IMR-90 (cell line): ENCODE results near the gene ANGPTL1. TPM values are rescaled to one million over a fixed set of nuclear protein-coding genes. Genes with fewer than 3 reads are reported as not detected.

Experiments
- ATAC-seq: fragments of 200-7000 bp; cut with Tn5 transposase; 2 replicates; pipeline ENCODE4 v1.9.1; 2020; ENCODE audit warnings: low read depth, mild to moderate bottlenecking, moderate library complexity
- BruUV-seq: library from RNA; stranded (reverse); fragments of 400-500 nt; replicated peaks from 2 replicates; lab custom pipeline; 2021; lab: Mats Ljungman, UMichigan
- CTCF ChIA-PET: fragments of 300-600 bp; formaldehyde crosslinking; extraction: SDS; loops from one replicate; lab custom pipeline; 2021; ENCODE audit warnings: antibody characterized with exemption; lab: Yijun Ruan, JAX
- POLR2A ChIA-PET: fragments of 300-600 bp; sonication (Branson Sonifier 250); formaldehyde crosslinking; loops from one replicate; lab custom pipeline; 2022; ENCODE audit warnings: antibody characterized with exemption; ENCODE audit not compliant: unreplicated experiment; lab: Charles Lee
- DNase-seq: peaks from one replicate; pipeline ENCODE4 v3.0.0; 2013
- H2AFZ ChIP-seq: replicated peaks from 2 replicates; pipeline ENCODE3; 2013; ENCODE audit warnings: low read length, mild to moderate bottlenecking; ENCODE audit not compliant: poor library complexity
- H2AK5ac ChIP-seq: 2 replicates; pipeline ENCODE4 v1.6.1; 2013; ENCODE audit warnings: low read depth, low read length, inconsistent platforms
- H2AK9ac ChIP-seq: replicated peaks from 2 replicates; pipeline ENCODE3; 2013; ENCODE audit warnings: mild to moderate bottlenecking, low read depth, low read length, moderate library complexity; ENCODE audit not compliant: poor library complexity
- H2BK120ac ChIP-seq: 2 replicates; pipeline ENCODE4 v1.6.1; 2013; ENCODE audit warnings: low read depth, low read length, inconsistent platforms
- H2BK15ac ChIP-seq: 3 replicates; pipeline ENCODE4 v1.6.1; 2013; ENCODE audit warnings: low read depth, low read length, inconsistent platforms
- H2BK20ac ChIP-seq: 2 replicates; pipeline ENCODE4 v1.6.1; 2013; ENCODE audit warnings: low read depth, mild to moderate bottlenecking, inconsistent platforms, low read length, moderate library complexity
- H2BK5ac ChIP-seq: 2 replicates; pipeline ENCODE4 v1.6.1; 2013; ENCODE audit warnings: mild to moderate bottlenecking, low read depth, low read length, inconsistent platforms; ENCODE audit not compliant: poor library complexity, severe bottlenecking
- H3K14ac ChIP-seq: replicated peaks from 2 replicates; pipeline ENCODE4 v1.6.1; 2013; ENCODE audit warnings: low read depth, low read length, inconsistent platforms
- H3K18ac ChIP-seq: 2 replicates; pipeline ENCODE4 v1.6.1; 2013; ENCODE audit warnings: low read depth, low read length, control low read depth
- H3K23ac ChIP-seq: 2 replicates; pipeline ENCODE4 v1.6.1; 2013; ENCODE audit warnings: low read depth, low read length, inconsistent platforms
- H3K27ac ChIP-seq: 2 replicates; pipeline ENCODE4 v1.5.1; 2013; ENCODE audit warnings: mild to moderate bottlenecking, control low read depth, low read length; ENCODE audit not compliant: insufficient read depth
- H3K27me3 ChIP-seq: 2 replicates; pipeline ENCODE4 v1.6.1; 2013; ENCODE audit warnings: low read length; ENCODE audit not compliant: control insufficient read depth, insufficient read depth
- H3K36me3 ChIP-seq: 2 replicates; pipeline ENCODE4 v1.6.1; 2013; ENCODE audit warnings: low read length, mixed read lengths; ENCODE audit not compliant: control insufficient read depth, insufficient read depth
- H3K4ac ChIP-seq: 2 replicates; pipeline ENCODE4 v1.6.1; 2013; ENCODE audit warnings: low read depth, low read length, inconsistent platforms
- H3K4me1 ChIP-seq: 2 replicates; pipeline ENCODE4 v1.6.1; 2013; ENCODE audit warnings: low read length, mixed read lengths; ENCODE audit not compliant: control insufficient read depth, insufficient read depth
- H3K4me2 ChIP-seq: 2 replicates; pipeline ENCODE4 v1.6.1; 2013; ENCODE audit warnings: low read depth, mild to moderate bottlenecking, control low read depth, low read length, moderate library complexity
- H3K4me3 ChIP-seq: 2 replicates; pipeline ENCODE4 v1.5.1; 2013; ENCODE audit warnings: low read depth, mild to moderate bottlenecking, control low read depth, low read length, moderate library complexity; ENCODE audit not compliant: insufficient read depth
- H3K56ac ChIP-seq: 2 replicates; pipeline ENCODE4 v1.6.1; 2013; ENCODE audit warnings: low read length, inconsistent platforms; ENCODE audit not compliant: insufficient read depth; ENCODE audit errors: extremely low read depth
- H3K79me1 ChIP-seq, 2 experiments: 2 replicates each; pipeline ENCODE4 v1.6.1; 2013; ENCODE audit warnings: low read length in 2 of 2, inconsistent platforms in 1 of 2, low read depth in 1 of 2
- H3K9ac ChIP-seq: 2 replicates; pipeline ENCODE4 v1.6.1; 2013; ENCODE audit warnings: low read depth, low read length, control low read depth
- H3K9me1 ChIP-seq: 2 replicates; pipeline ENCODE4 v1.6.1; 2013; ENCODE audit warnings: low read length, inconsistent platforms; ENCODE audit not compliant: insufficient read depth
- H3K9me3 ChIP-seq: 2 replicates; pipeline ENCODE4 v1.6.1; 2013; ENCODE audit warnings: low read length; ENCODE audit not compliant: control insufficient read depth, insufficient read depth
- H4K20me1 ChIP-seq: 2 replicates; pipeline ENCODE4 v1.6.1; 2013; ENCODE audit warnings: low read length, inconsistent platforms; ENCODE audit not compliant: insufficient read depth
- H4K5ac ChIP-seq: 2 replicates; pipeline ENCODE4 v1.6.1; 2013; ENCODE audit warnings: mild to moderate bottlenecking, low read depth, low read length, control low read depth
- H4K8ac ChIP-seq, 2 experiments: 2 replicates each; pipeline ENCODE4 v1.6.1; 2013; ENCODE audit warnings: low read depth in 2 of 2, low read length in 2 of 2, control low read depth in 1 of 2, inconsistent platforms in 1 of 2
- H4K91ac ChIP-seq: 2 replicates; pipeline ENCODE4 v1.6.1; 2013; ENCODE audit warnings: low read depth, low read length, inconsistent platforms; ENCODE audit not compliant: insufficient read depth
- BHLHE40 ChIP-seq: fragments of 150-350 bp; IDR thresholded peaks from 2 replicates; pipeline ENCODE4 v1.6.1; 2016; ENCODE audit warnings: mild to moderate bottlenecking, low read depth, low read length
- CEBPB ChIP-seq: IDR thresholded peaks from 2 replicates; pipeline ENCODE4 v1.6.1; 2012; ENCODE audit warnings: low read depth, low read length, improper control_type of control experiment
- CHD1 ChIP-seq: IDR thresholded peaks from 2 replicates; pipeline ENCODE4 v1.6.1; 2012; ENCODE audit warnings: low read depth, low read length, improper control_type of control experiment
- CTCF ChIP-seq: conservative IDR thresholded peaks from 2 replicates; pipeline ENCODE4 v1.5.1; 2012; ENCODE audit warnings: mild to moderate bottlenecking, low read depth, low read length, improper control_type of control experiment
- ELK1 ChIP-seq: fragments of 150-350 bp; IDR thresholded peaks from 2 replicates; pipeline ENCODE4 v1.6.1; 2016; ENCODE audit warnings: low read depth, mild to moderate bottlenecking, low read length, moderate library complexity, borderline replicate concordance
- FOS ChIP-seq: fragments of 150-350 bp; IDR thresholded peaks from 2 replicates; pipeline ENCODE4 v1.6.1; 2016; ENCODE audit warnings: low read depth, low read length
- MAFK ChIP-seq: IDR thresholded peaks from 2 replicates; pipeline ENCODE4 v1.6.1; 2012; ENCODE audit warnings: low read depth, low read length, improper control_type of control experiment
- MAZ ChIP-seq: IDR thresholded peaks from 2 replicates; pipeline ENCODE4 v1.6.1; 2012; ENCODE audit warnings: low read depth, mild to moderate bottlenecking, low read length, improper control_type of control experiment, moderate library complexity, borderline replicate concordance
- MXI1 ChIP-seq: IDR thresholded peaks from 2 replicates; pipeline ENCODE4 v1.6.1; 2012; ENCODE audit warnings: low read depth, mild to moderate bottlenecking, low read length, moderate library complexity, borderline replicate concordance
- NFE2L2 ChIP-seq: fragments of 150-350 bp; IDR thresholded peaks from 2 replicates; pipeline ENCODE4 v1.6.1; 2016; ENCODE audit warnings: low read depth, mild to moderate bottlenecking, low read length
- POLR2A ChIP-seq: IDR thresholded peaks from 2 replicates; pipeline ENCODE4 v1.6.1; 2012; ENCODE audit warnings: mild to moderate bottlenecking, low read depth, low read length
- RAD21 ChIP-seq: IDR thresholded peaks from 2 replicates; pipeline ENCODE4 v1.6.1; 2012; ENCODE audit warnings: low read length, improper control_type of control experiment
- RCOR1 ChIP-seq: IDR thresholded peaks from 2 replicates; pipeline ENCODE4 v1.6.1; 2012; ENCODE audit warnings: mild to moderate bottlenecking, low read length, improper control_type of control experiment; ENCODE audit not compliant: insufficient replicate concordance
- RFX5 ChIP-seq: IDR thresholded peaks from 2 replicates; pipeline ENCODE4 v1.8.0; 2012; ENCODE audit warnings: low read depth, mild to moderate bottlenecking, low read length, moderate library complexity
- SMC3 ChIP-seq: fragments of 150-350 bp; IDR thresholded peaks from 2 replicates; pipeline ENCODE4 v1.6.1; 2016; ENCODE audit warnings: low read depth, mild to moderate bottlenecking, antibody characterized with exemption, low read length, moderate library complexity
- USF2 ChIP-seq: fragments of 150-350 bp; IDR thresholded peaks from 2 replicates; pipeline ENCODE4 v1.6.1; 2017; ENCODE audit warnings: mild to moderate bottlenecking, antibody characterized with exemption, low read length, low read depth
- WGBS, 2 experiments: methylation state at CpG; one replicate each; pipeline versions ENCODE4 v1.1.5 to v1.1.7; 2013; ENCODE audit warnings: missing lambda C conversion rate in 2 of 2; ENCODE audit not compliant: insufficient read length in 1 of 2; ENCODE audit errors: extremely low coverage in 2 of 2; 5-methylcytosine and 5-hydroxymethylcytosine counted together
- dilution Hi-C: fragments of 300-500 bp; cut with HindIII; formaldehyde crosslinking; loops from one replicate; pipeline ENCODE4 v1.14.3; 2018; ENCODE audit warnings: low sequenced_read_pairs; ENCODE audit not compliant: unreplicated experiment
- in situ Hi-C: fragments of 300-500 bp; cut with MboI; formaldehyde crosslinking; loops from 3 replicates; pipeline ENCODE4 v1.14.3; 2019; ENCODE audit warnings: low sequenced_read_pairs, inconsistent platforms, mixed read lengths
- intact Hi-C: fragments of 100-400 bp; cut with micrococcal nuclease; formaldehyde crosslinking; loops from 2 replicates; pipeline ENCODE4 v1.10.0; 2022
- polyA plus RNA-seq, 3 experiments: library from polyadenylated mRNA; depleted of rRNA; stranded (reverse); fragments of >200 nt; gene quantifications; 2 replicates each; pipeline ENCODE4 v1.2.3, GENCODE V29; 2012; ENCODE audit warnings: low replicate concordance in 1 of 3
- total RNA-seq: library from RNA; depleted of rRNA; stranded (reverse); fragments of >200 nt; gene quantifications from 2 replicates; pipeline ENCODE4 v1.2.3, GENCODE V29; 2012

ANGPTL1 gene
- total and polyA plus RNA-seq, 2 of the 4 experiments (the other 2 are of a cell fraction) = under 0.01 to 0.03 TPM

GRCh38 chr1:178857126-178857525 lies 13.8 kb downstream of the ANGPTL1 start:
- no peak overlapping the region for H2BK120ac ChIP-seq
- dilution Hi-C loops = no loop called here
- BruUV-seq = no TSS peak
- H2AK9ac ChIP-seq = no peak overlapping the region
- no peak overlapping the region for H4K8ac ChIP-seq
- WGBS, 2 experiments = no CpG with 5 or more reads among the region's 2 CpGs
- no peak overlapping the region for H2BK5ac ChIP-seq
- H3K4me3 ChIP-seq = no peak overlapping the region
- H3K9me3 ChIP-seq = no peaks in the 10 kb centered on the region
- peaks cover 2% of the 10 kb centered on the region; the same call in 1 of the 2 replicates for H3K36me3 ChIP-seq
- DNase-seq (no peak), ATAC-seq (no peak)
- ChIA-PET CTCF (interaction anchor here (0.5 to 0.7 kb wide), 2 partner anchors 64 to 73 kb away, joined by 4 to 7 read pairs; no protein-coding TSS in a partner anchor), POLR2A (no interaction called here)
- H3K79me1 ChIP-seq = no peaks in the 10 kb centered on the region
- no peaks in the 10 kb centered on the region for H3K4me1 ChIP-seq
- H2BK20ac ChIP-seq = no peak overlapping the region
- H3K14ac ChIP-seq = no peak overlapping the region
- no peak overlapping the region for H2BK15ac ChIP-seq
- no peaks in the 10 kb centered on the region for H3K27me3 ChIP-seq
- intact Hi-C loops = no loop called here
- H2AFZ ChIP-seq = no peak overlapping the region
- in situ Hi-C loops = no loop called here
- H3K56ac ChIP-seq = no peak overlapping the region
- H3K23ac ChIP-seq = no peak overlapping the region
- H3K9me1 ChIP-seq = no peaks in the 10 kb centered on the region
- no peak overlapping the region for H3K18ac ChIP-seq
- no peak overlapping the region for H4K5ac ChIP-seq
- TF ChIP-seq BHLHE40 (no peak), MAFK (no peak), CHD1 (no peak), POLR2A (no peak), USF2 (no peak), NFE2L2 (no peak), MXI1 (no peak), CTCF (no peak), MAZ (no peak), ELK1 (no peak), FOS (no peak), RAD21 (no peak), RCOR1 (no peak), SMC3 (no peak), RFX5 (no peak), CEBPB (no peak)
- H3K27ac ChIP-seq = no peak overlapping the region
- no peaks in the 10 kb centered on the region for H4K20me1 ChIP-seq
- no peak overlapping the region for H3K4me2 ChIP-seq
- H3K9ac ChIP-seq = no peak overlapping the region
- no peak overlapping the region for H2AK5ac ChIP-seq
- no peak overlapping the region for H3K4ac ChIP-seq
- no peak overlapping the region for H4K91ac ChIP-seq
